Stimulated activated CD8-positive, alpha-beta memory T cell treated with anti-CD3 and anti-CD28 coated beads, Interleukin-4, amount 100 ng/mL, for 4 hours (primary cell): ENCODE measurements around the gene MYORG.
A peak's percentile ranks its signal among the peaks of the same experiment; 100 is the strongest.

Source experiments
- DNase-seq, 2 donors: peaks; one replicate each; pipeline ENCODE4 v3.0.0-alpha.2; 2020; ENCODE audit warnings: low read depth in 2 of 2, low spot score in 1 of 2

MYORG gene

GRCh38 chr9:34335376-34335775, 41.3 kb downstream of the MYORG start:
- no peak for DNase-seq

- no peak for DNase-seq
Observed at GRCh38 chr9:34334916-34335315, 41.8 kb downstream of the MYORG start.

- DNase-seq, result no peak
Observed at GRCh38 chr9:34334337-34334824, 42.3 kb downstream of the MYORG start.

- DNase-seq, result no peak
Observed at GRCh38 chr9:34333836-34334235, 42.9 kb downstream of the MYORG start.

GRCh38 chr9:34332076-34332964, 44.4 kb downstream of the MYORG start:
- no peak for DNase-seq

- no peak for DNase-seq
Observed at GRCh38 chr9:34331196-34331595, 45.5 kb downstream of the MYORG start.

GRCh38 chr9:34328987-34329832, 47.5 kb downstream of the MYORG start, which contains the start of the genes KIF24 and NUDT2:
Gene KIF24 (minus strand): TSS chr9:34329268. CDS start chr9:34311346, 17,922 bp downstream.
Gene NUDT2 (plus strand): TSS chr9:34329569. CDS start chr9:34339040, 9,471 bp downstream.
- DNase-seq, result peak; percentile 89 to 90

GRCh38 chr9:34328500-34328986, 48.2 kb downstream of the MYORG start:
- DNase-seq, result no peak

GRCh38 chr9:34326690-34327089, 50.0 kb downstream of the MYORG start:
- DNase-seq, result no peak

- DNase-seq, result no peak
Observed at GRCh38 chr9:34322899-34323591, 53.7 kb downstream of the MYORG start.

- no peak for DNase-seq
Observed at GRCh38 chr9:34321451-34321850, 55.2 kb downstream of the MYORG start.

- DNase-seq, result no peak
Observed at GRCh38 chr9:34318163-34318790, 58.4 kb downstream of the MYORG start.

- DNase-seq, result no peak
Observed at GRCh38 chr9:34317436-34317835, 59.3 kb downstream of the MYORG start.
